ENCODE results near the gene RNASE13.
"Not testable (repeated sequence)": the region's sequence is repeated elsewhere in the genome, so short reads cannot be mapped to it uniquely, and the experiment has no call there.

RNASE13 gene

DNA sequence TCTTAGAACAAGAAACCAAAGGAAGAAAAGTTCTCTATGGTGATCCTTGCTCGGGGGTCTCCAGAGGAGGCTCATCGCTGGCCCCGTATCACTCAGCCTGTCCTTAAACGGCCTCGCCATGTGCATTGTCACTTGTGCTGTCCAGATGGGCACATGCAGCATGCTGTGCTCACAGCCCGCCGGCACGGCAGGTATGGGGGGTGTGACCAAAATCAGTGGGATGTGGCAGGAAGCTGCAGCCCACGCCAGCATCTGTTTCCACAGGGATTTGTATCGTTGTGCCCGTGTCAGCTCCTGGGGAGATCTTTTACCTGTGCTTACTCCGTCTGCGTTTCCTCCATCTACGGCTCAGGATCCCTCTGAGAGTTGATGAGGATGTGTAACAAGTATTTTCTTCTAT is 38.1 kb downstream of the RNASE13 start:
- DNase-seq (ENCODE audit: low read depth in 2 of 2, low spot score in 1 of 2): no peak

GRCh38 chr14:20989787-20990600 is 44.6 kb downstream of the RNASE13 start, which contains the start of gene METTL17:
METTL17 (plus strand) TSS chr14:20989980; CDS start chr14:20990003, 23 bp downstream.
- peak; percentile 62 to 66 for DNase-seq (ENCODE audit: low read depth in 2 of 2, low spot score in 1 of 2)

DNA sequence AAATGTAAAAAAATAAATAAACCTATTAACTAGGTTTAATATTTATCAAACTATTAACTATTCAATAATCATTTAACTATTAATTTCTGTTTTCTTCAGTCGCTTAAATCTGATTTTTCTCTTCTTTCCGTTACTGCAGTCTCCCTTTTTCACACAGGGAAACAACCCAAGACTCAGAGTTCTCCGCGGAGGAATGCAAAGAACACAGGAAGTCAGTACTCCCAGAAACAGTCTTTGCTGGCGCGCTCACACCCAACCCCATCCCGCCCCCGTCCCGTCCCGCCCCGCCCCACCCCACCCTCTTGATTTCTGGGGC is 45.2 kb downstream of the RNASE13 start:
- DNase-seq (ENCODE audit: low read depth in 2 of 2, low spot score in 1 of 2): no peak

GRCh38 chr14:20988717-20989470 is 45.7 kb downstream of the RNASE13 start:
- DNase-seq (ENCODE audit: low read depth in 2 of 2, low spot score in 1 of 2): no peak

- DNase-seq (ENCODE audit: low read depth in 2 of 2, low spot score in 1 of 2): no peak
Measured at GRCh38 chr14:20986811-20987210, 47.8 kb downstream of the RNASE13 start.

- DNase-seq (ENCODE audit: low read depth in 2 of 2, low spot score in 1 of 2): not testable (repeated sequence)
Measured at GRCh38 chr14:20985650-20986049, 49.0 kb downstream of the RNASE13 start.
